Left renal cortex interstitium (tissue), 4 donors: ENCODE data around the gene HYDIN. TPM values are rescaled to one million over a fixed set of nuclear protein-coding genes. Genes with fewer than 3 reads are reported as not detected.
"Not testable (repeated sequence)": the region's sequence is repeated elsewhere in the genome, so short reads cannot be mapped to it uniquely, and the experiment has no call there.

Experiments
- DNase-seq, 4 donors: peaks; one replicate each; pipeline ENCODE4 v3.0.0-alpha.2; 2013; ENCODE audit warnings: low read depth in 4 of 4, low spot score in 2 of 4, missing footprints in 1 of 4
- polyA plus RNA-seq, 4 donors: library from polyadenylated mRNA; unstranded; fragments of 120-200 nt; gene quantifications; one replicate each; pipeline ENCODE4 v1.2.1, GENCODE V29; 2013; ENCODE audit not compliant: insufficient read length in 4 of 4

HYDIN gene
- polyA plus RNA-seq, 4 donors, result 8.8 to 17.9 (median 14.8) TPM

DNA sequence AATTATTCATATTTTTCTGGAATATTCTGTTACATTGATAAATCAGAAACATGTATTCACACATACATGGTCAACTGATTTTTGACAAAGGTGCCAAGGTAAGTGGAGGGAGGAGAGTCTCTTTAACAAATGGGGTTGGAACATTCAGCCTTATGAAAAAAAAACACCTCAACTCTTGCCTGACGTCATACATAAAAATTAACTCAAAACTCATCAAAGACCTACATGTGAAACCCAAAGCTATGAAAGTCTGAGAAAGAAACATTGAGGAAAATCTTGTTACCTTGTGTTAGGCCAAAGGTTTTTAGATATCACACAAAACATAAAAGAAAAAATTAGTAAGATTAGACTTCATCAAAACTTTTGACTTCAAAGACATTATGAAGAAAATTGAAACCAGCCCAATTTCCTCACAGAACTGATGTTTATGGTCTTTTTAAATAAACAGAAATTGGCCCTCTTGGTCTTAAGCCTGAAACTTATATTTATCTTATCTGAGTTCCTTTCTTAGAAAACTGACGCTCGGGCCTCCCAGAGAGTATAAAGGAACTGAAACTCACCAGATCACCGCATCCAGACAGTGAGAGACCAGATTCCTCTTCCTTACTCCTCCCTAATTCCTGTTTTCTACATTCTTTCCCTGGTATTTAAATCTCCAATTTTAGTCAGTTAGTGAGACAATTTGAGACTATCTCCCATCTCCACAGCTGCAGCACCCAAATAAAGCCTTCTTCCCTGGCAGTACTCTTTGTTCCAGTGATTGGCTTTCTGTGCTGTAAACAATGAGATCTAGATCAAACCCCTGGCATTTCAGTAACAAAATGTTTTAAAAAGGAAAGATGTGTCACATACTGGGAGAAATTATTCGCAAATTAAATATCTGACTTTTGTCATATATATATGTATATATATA lies 4.0 kb downstream of the HYDIN start:
- no peak for DNase-seq

GRCh38 chr16:71225145-71225544 lies 5.4 kb downstream of the HYDIN start:
- no peak for DNase-seq

DNA sequence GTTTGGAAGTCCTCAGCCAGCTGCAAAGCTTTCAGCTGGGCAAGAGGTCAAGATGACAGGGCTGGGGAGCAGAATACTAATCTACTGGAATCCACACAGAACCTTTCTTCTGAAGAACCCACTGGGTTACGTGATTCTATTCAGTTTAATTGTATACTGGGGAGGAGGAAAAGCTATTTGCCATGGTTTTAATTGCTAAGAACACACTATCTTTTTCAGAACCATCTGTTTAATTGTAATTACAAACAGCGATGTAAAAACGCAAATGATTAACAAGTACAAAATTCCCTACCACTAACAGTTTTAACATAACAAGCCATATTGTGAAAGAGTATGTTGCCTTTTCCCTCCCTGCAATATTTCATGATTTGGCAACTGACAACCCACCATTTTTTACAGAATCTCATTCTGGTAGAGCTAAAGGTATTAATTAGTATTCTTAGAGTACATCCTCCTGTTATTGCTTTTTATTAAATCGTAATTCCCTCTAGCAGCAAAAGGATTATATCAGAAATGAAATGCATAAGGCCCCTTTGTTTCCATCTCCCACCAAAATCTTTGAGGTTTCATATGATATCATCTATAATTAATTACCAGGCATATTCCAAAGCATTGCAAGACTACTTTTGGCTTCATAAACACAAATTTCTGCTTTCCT lies 12.1 kb downstream of the HYDIN start:
- DNase-seq, result no peak

DNA sequence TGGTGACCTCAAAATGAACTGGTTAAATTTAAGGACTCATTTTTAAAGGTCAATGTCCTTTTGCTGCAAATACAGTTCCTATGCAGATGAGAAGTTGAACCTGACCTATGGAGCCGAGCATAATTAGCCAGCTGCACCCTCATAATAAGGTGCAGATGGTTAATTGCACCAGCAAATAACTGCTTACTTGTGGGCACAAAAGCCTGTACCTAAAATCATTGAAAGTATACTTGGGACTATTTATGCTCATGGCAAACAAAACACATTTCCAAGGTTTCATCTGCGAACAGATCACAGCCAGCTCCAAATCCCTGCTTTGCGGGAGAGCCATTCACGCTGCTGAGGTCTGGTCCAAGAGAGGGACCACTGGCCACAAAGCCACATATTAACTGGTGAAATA lies 13.0 kb downstream of the HYDIN start:
- no peak for DNase-seq

DNA sequence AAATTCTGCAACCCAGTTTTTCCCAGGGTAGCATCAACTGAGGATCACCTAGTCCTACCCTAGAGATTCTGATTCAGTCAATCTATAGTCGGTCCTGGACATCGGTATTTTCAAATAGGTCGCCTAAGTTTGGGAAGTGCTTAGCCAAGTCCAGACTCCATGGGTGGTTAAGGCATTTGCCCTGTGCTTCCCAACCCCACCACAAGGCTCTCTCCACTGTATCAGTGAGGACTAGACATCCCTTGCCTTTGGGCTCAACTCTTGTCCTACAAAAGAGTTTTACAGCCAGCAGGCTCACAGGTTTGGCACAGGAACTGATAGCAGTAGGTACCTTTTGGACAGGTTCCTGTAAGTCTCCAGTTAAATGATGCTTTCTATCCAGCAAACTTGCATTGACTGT lies 13.8 kb downstream of the HYDIN start:
- no peak for DNase-seq

GRCh38 chr16:71214746-71215381 lies 15.7 kb downstream of the HYDIN start:
- no peak for DNase-seq

DNA sequence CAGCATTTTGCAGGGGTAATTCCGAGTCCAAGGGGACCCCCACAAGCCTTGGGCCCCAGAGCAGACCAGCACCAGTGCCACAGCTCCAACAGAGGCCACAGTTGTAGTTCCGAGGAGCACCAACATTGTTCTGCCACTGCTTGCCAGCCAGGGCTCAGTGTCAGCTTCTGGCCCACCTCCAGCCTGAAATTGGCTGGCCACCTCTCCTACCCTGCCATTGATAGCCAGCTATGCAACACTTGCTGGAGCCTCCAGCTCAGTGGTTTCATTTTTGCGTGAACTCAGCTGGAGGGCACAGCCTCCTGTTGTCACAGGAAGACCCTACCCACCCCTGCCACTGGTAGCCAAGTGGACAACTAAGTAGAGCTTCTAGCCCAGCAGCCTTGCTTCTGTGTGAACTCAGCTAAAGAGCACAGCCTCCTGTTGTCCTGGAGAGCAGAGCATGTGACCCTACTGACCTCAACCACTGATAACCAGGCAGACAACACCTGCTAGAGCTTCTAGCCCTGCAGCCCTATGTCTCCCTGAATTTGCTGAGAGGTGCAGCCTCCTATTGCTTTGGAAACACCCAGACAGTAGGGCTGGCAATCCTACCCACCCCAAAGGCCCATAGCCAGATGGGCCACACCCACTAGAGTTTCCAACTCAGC lies 24.9 kb downstream of the HYDIN start:
- no peak for DNase-seq

DNA sequence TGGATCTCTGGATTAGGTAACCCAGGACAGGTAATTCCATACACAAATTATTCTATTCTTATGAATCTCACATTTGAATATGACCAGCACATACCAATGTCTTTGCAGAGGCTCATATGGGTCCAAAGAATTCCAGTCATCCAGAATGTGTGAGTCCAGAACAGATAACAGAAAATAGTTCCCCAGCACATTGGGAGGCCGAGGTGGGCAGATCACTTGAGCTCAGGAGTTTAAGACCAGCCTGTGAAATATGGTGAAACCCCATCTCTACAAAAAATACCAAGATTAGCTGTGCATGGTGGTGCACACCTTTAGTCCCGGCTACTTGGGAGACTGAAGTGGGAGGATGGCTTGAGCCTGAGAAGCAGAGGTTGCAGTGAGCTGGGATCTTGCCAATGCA lies 26.9 kb downstream of the HYDIN start:
- no peak for DNase-seq

GRCh38 chr16:71201556-71201955 lies 29.0 kb downstream of the HYDIN start:
- DNase-seq, result no peak

GRCh38 chr16:71201054-71201453 lies 29.5 kb downstream of the HYDIN start:
- no peak for DNase-seq

- no peak for DNase-seq
Measured at GRCh38 chr16:71198408-71198807, 32.1 kb downstream of the HYDIN start.

- DNase-seq, result no peak
Measured at GRCh38 chr16:71192387-71192786, 38.1 kb downstream of the HYDIN start.

DNA sequence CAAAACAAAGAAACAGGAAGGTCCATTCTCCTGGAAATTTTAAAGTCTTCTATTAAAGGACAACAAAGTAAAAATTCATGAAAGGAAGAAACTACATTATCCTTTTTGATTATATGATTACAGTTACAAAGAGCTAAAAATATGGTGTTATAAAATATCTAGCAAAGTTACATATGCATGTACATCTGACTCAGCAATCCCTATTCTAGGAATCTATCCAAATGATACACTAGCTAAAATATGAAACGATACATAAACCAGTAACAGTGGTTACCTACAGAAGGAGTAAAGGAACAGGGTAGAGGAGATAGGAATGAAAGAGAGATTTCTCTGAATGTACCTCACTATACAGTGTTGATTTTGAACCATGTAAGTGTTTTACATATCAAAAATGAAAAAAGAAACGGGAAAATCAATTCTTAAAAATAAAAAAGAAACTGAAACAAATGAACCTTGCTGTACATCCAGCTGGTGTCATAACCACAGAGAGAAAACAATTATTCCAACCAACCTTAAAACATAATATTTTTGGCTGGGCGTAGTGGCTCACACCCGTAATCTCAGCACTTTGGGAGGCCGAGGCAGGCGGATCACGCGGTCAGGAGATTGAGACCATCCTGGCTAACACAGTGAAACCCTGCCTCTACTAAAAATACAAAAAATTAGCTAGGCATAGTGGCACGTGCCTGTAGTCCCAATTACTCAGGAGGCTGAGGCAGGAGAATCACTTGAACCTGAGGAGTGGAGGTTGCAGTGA lies 41.4 kb downstream of the HYDIN start:
- no peak for DNase-seq

- DNase-seq, result no peak
Measured at GRCh38 chr16:71185347-71185746, 45.2 kb downstream of the HYDIN start.

DNA sequence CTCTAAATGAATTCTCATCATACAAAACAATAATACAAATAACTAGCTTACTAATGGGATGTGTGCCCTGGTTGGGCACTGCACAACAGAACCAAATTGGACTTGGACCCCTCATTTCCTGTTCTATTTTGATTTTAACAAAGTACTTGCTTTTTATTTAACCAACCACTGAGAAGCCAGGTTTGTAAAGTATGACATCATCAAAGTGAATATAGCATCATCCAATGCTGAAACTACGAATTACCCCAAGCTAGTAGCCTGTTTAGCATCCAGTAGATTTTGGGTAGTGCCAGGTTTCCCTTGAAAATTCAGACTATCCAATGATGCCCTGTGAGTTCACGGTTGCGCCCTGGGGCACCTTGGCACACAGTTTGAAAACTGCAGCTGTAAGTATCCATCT lies 51.0 kb downstream of the HYDIN start:
- no peak for DNase-seq

- no peak for DNase-seq
Measured at GRCh38 chr16:71172481-71173207, 57.9 kb downstream of the HYDIN start.

- DNase-seq, result not testable (repeated sequence)
Measured at GRCh38 chr16:71161007-71161406, 69.5 kb downstream of the HYDIN start.

GRCh38 chr16:71157278-71157677 lies 73.2 kb downstream of the HYDIN start:
- DNase-seq, result not testable (repeated sequence)

GRCh38 chr16:71153329-71153728 lies 77.2 kb downstream of the HYDIN start:
- not testable (repeated sequence) for DNase-seq

GRCh38 chr16:71151654-71152053 lies 78.9 kb downstream of the HYDIN start:
- not testable (repeated sequence) for DNase-seq
